Stimulated activated CD4-positive, alpha-beta T cell treated with anti-CD3 and anti-CD28 coated beads, Interleukin-15, amount 100 ng/mL, for 24 hours (primary cell): Measurements from ENCODE around the gene MKRN1.

Experiments
- DNase-seq: peaks from one replicate; pipeline ENCODE4 v3.0.0-alpha.2; 2020

Gene MKRN1

DNA sequence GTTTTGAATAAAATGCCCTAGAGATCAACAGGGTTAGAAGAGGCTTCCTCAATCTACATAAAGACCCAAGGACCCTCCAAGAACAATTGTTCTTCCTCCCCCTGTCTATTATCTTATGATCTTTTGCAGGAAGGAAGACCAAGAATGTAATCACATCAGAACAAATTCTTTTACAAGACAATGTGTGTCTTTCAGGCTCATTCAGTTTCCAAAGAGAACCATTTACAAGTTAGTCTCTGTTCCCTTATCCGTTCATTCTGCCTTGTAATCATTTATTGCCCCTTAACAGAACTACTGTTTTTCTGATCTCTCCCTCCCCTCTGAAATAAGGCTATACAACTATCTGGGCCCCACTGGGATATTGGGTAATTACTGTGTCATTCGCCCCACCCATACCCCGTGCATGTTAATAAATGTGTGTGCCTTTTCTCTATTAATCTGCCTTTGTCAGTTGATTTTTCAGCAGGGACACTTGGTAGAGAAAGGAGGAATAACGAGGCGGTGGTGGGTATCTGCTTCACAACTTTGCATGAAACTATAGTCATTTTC lies 5.7 kb upstream of the MKRN1 start:
- no peak for DNase-seq

DNA sequence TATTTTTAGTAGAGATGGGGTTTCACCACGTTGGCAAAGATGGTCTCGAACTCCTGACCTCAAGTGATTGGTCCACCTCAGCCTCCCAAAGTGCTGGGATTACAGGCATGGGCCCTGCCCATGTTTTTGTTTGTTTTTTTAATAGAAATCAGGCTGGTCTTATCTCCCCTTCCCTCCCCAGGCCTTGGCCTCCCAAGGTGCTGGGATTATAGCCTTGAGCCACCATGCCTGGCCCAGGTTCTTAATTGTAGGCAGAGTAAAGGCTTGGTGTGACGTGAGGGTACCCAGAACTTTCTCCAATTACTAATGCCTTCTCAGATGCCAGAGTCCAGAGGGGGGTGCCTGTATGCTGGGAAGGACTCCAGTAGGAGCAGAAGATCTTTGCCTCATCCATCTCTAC lies 5.2 kb upstream of the MKRN1 start:
- no peak for DNase-seq

DNA sequence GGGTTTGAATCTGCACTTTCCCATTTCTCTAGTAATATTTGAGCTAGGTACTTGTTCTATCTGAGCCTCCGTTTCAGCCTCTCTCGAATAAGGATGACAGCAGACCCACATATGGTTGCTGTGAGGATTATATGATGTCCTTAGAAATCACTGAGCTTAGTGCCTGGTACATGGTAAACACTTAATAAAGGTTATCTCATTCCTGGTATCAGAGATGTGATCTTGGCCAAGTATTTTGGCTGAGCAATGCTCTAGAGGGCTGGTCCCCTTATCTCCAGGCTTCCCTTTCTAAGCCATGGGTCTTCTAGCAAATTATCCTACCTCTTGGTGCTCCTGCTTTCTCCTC lies 407 bp upstream of the MKRN1 start:
- no peak for DNase-seq

DNA sequence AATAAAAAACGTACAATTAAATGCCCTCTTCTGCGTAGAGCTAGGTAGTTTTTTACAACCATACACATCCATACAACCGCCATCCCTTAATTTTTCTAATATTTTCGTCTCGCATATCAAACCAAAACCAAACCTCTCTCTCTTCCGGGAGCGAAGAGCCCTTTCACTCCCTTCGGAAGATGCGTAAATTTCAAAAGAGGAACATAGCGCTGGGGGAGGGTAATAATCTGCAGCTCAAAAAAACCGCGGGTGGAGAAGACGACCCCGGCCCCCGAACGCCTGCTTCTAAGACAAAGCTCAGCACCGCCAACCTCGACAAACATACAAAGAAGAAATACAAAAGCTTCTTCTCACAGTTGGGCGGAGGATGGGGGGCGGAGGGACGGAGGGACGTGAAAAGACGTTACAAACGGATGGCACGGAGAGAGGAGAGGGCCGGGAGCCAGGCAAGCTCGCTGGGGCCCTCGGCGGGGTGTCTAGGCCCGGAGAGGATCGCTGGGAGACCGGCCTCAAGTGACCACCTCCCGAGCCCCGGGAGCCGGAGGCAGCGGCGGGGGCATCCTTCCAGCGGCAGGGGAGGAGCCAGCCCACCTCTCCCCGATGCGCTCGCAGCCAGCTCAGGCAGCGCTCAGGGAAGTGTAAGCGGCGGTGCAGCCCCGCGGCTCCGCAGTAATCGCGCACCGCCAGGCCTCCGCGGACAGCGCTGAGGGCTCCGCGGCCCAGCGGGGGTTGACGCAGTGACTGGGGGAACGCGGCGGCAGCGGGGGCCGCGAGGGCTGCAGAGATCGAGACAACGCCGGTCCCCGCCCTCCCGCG lies 851 bp downstream of the MKRN1 start:
- DNase-seq, result peak; percentile 53

DNA sequence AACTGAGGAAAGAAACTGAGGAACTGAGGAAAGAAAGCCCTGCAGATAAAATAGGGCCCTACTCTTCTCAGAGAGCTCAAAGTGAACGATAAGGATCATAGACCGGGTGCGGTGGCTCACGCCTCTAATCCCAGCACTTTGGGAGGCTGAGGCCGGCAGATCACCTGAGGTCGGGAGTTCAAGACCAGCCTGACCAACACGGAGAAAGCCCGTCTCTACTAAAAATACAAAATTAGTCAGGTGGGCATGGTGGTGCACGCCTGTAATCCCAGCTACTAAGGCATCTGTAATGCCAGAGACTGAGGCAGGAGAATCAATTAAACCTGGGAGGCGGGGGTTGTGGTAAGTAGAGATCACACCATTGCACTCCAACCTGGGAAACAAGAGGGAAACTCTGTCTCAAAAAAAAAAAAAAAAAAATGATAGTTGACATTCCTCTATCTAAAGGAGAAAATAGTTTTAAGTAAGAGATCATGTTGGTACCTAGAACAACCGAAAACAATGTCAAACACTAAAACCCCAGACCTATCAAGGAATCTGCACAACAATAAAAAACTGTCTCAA lies 2.5 kb downstream of the MKRN1 start:
- DNase-seq, result no peak

DNA sequence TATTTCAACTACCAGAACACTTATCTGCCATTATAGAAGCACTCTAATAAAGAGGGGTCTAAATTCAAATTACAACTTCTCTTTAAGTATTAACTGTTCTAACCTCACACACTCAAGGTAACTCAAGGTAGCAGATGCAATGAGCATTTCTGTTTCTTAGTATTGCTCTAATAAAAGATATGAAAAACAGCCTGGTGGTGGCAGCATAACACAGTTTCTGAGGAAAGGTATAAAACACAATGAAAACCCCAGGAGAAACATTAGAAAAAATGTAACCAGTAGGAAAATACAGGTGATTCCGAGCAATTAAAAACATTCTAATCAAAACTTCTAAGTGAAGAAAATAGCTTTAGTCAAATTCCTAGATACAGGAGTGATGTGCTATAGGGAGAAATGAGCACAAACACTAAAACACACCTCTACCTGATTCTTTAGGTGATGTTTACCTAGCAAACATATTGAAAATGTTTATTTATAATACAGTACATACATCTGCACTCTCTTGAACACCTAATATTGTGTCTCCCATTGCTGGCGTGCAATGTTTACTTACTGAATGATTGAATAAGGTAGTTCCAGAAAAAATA lies 3.5 kb downstream of the MKRN1 start:
- peak; percentile 54 for DNase-seq

DNA sequence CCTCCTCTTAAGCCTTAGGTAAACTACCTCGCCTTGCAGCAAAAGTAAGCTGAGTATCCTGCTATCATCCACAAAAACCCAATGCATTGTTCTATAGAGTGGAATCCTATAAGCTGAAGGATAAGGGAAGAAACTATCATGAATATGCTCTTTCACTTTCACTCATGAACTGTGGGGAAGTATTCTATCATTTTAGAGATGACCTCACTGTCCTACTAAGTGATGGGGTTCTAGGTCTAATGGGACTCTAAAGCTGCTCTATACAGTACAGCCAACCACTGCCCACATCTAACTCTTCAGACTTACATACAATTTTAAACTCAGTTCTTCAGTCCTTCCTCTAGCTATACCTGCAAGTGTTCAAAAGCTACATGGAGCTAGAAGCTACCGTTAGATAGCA lies 16.2 kb downstream of the MKRN1 start:
- no peak for DNase-seq

DNA sequence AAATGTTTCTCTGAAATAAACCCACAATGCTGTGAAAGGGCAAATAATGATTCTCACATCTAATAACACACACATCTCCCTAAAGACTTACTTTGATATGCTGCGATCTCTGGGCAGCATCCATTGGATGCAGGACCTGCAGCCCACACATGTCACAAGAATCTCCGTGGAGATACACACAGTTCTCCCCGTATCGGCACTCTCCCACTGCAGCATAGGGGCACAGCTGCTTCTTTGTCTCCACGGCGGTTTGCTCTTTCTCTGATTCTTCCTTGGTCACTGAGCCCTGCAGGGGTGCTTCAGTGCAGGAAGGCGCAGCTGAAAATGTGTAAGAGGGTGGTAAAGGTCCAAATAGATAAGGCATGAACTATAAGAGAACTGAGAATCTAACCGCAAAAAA lies 20.4 kb downstream of the MKRN1 start:
- no peak for DNase-seq

DNA sequence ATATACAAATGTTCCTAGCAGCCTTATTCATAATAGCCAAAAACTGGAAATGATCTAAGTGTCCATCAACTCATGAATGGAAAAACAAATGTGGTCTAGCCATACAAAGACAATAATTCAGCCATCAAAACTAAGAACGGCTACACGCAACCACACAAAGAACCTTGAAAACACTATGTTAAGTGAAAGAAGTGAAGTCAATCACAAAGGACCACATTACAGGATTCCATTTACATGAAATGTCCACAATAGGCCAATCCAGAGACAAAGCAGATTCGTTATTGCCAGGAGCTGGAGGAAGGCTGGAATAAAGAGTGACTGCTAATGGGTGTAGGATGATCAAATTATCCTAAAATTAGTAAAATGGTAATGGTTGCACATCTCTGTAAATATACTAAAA lies 21.1 kb downstream of the MKRN1 start:
- DNase-seq, result no peak

DNA sequence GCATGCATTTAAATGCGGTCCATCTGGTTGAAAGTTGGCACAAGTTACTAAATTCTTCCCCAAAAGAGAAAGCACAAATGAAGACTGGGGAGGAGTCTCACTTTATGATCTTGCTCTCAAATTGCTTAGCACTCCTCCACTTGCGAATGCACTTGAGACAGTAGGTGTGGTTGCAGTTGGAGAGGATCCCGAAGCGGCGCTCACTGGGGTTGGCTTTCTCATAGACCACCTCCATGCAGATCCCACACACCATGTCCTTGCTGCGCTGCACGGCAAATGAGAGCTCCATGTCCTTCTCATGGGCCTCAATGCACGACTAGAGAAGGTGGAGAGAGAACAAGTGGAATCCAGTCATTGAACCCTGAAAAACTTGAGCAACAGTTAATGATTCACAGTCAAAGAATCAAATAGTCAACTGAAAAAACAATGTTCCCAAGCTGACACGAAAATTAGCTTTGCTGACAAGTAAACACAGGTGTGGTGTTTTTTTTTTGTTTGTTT lies 22.7 kb downstream of the MKRN1 start:
- no peak for DNase-seq

DNA sequence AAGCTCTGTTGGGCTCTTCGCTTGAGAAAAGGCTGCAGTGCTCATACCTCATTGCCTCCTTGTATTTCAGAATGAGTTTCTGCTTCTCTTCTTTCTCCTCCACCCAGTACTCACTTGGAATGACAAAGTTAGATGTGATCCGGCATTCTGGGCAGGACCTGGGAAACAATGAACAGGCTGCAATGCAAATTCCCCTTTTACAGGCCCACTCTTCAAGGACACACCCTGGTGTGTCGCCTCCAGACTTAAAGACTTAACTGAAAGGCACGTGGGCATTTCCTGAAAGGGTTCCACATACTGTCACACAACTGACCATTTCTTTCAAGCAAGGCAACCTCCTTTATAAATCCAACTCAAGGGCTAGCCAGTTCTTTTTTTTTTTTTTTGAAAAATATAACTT lies 23.6 kb downstream of the MKRN1 start:
- no peak for DNase-seq

DNA sequence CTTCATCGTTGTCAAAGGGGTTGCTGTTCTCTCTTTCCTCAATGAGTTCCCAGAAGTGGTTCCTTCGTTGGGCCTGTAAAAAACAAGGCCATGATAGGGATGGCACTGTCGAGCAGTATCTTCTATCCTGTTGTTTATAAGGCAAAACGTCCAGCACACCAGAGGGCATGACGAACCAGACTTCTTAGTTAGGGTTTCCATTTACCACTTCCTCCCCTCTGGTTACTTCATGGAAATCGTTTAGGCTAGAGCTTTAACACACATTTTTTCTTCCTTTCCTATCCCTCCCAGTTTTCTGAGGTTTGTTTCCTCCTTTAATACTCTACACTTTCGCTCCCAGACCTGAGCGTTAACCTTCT lies 24.7 kb downstream of the MKRN1 start:
- no peak for DNase-seq

DNA sequence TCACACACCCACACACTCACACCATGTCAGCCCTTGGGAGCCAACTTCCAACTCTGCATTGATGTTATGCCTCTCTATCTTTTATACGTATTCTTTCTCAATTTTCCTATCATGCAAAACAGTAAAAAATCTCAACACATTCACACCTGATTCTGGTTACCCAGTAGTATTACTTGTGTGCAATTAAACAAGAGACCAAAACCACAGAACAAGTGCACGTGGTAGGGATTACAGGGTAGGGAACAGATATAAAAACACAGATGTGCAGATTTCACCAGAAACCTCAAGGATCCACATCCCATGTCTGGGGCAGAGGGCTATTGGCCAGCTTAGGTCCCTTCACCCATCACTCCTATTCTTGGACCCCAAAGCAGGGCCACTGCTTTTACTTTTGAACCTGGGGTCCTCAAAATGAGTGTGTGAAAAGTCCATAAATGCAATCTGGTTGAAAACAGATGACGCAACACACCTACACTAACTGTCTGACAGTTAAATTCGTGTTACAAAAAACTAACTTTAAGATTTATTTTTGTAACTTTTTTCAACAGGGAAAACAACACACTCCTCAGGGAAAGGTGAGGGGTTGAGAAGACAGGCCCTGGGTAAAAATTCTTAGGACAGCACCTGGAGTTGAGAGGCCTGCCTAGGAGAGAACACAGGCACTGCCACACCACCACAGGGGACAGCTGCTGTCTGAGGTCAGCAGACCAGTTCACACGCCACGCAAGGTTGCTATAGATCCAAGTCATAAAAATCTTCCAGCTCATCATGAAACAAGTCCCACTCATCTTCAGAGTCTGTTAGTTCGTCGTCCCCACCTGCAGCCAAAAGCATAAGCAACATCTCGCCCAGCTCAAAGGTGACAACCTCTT lies 25.3 kb downstream of the MKRN1 start:
- peak; percentile 30 for DNase-seq

DNA sequence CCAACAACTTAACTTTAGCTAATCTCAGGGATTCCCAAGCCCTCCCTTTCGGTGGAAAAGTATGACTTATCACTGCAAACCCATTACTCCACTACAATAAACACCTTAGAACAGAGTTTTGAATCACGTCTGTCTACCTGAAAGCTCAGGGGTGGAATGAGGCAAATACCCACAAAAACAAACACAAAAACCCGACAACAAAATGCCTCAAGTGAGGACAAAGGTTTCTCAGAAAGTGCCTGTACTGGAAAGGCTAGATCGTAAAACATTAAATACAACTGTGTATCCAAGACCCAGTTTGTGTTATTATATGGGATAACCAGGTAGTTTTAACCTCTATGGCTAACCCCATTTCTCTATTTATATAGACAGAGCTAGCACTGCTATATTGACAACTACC lies 26.0 kb downstream of the MKRN1 start:
- no peak for DNase-seq

DNA sequence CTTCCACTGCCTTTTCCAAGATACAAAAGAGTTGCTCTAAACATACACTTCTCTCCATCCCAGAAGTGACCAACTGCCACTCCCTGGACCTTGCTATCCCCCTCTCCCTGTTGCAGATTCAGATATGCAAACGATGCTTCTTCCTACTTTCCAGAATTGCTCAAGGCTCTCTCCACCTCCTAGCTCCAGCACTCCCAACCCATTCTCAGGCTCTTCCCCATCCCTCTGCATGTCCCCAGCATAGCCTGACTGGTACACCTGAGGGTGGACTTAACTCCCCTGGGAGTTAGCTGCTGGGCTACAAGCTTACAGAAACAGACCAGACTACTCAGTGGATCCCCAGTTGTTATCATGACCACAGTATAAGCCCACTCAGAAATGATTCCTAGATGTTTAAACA lies 27.6 kb downstream of the MKRN1 start:
- no peak for DNase-seq

DNA sequence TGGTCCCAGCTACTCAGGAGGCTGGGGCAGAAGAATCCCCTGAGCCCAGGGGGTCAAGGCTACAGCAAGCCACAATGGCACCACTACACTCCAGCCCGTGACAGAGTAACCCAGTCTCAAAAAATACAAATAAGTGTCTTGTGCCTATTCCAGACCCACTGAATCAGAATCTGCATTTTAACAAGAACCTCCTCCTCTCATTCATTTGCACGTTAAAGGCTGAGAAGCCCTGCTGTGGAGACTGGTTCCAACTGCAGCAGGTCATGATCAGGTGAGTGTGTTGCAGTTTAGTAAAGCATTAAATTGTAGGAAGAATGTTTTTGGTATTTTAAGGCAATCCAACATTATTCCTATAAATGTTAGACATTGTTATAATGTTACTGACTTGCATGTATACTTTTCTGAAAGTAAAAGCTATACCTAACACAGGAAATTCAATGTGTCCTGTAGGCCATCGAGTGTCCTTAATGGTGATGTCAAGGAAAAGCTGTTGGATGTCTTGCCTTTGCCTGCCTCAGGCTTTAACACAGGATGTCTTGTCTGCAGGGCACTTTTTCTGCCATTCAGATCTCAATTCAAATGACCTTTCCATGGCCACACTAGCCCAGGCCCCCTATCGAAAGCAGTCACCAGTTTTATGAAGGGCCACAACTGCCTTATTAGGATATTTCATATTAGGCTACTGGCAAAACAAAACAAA lies 30.4 kb downstream of the MKRN1 start:
- DNase-seq, result no peak

DNA sequence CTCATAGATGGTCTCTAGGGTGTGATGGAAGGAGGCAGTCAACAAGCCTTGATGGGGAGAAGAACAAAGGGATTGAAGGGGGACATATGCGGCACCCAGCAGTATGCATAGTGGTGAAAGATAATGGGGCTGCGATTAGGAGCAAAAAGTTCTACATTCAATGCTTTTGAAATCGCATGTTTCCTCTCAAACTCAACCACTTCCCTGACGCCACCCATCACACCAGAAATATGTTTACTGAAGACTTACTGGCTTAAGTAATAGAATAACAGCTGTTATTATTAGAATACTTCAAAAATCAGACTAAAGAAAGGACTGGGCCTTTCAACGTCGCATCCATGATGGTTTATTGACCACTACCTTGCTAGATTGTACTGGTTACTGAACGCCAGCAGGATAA lies 31.5 kb downstream of the MKRN1 start:
- no peak for DNase-seq

DNA sequence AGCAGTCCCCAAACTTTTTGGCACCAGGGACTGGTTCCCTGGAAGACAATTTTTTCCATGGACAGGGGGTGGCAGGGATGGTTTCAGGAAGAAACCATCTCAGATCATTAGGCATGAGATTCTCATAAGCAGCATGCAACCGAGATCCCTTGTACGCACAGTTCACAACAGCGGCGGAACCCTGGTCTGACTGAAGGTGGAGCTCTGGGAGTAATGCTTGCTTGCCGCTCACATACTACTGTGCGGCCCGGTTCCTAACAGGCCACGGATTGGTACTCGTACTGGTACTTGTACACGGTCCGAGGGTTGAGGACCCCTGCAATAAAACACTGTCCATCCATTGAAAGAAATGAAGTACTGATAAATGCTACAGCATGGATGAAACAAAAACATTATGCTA lies 32.8 kb downstream of the MKRN1 start:
- DNase-seq, result no peak

DNA sequence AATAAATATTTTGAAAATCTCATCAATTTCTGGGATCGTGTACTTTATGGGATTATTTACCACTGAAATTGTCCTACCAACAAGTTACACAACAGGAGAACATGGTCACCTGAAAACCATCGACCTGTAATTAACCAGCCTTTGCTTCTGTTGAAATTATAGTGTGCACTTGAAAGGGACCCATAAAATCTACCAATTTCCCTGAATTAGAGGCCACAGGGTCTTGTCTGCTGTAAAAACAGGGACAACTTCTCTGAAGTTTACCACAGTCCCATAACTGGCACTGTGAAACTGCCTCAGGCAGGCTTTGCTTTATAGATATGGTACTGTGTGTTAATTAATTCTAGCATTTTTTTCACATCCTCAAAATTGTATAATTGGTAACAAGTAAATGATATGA lies 37.8 kb downstream of the MKRN1 start:
- DNase-seq, result no peak

DNA sequence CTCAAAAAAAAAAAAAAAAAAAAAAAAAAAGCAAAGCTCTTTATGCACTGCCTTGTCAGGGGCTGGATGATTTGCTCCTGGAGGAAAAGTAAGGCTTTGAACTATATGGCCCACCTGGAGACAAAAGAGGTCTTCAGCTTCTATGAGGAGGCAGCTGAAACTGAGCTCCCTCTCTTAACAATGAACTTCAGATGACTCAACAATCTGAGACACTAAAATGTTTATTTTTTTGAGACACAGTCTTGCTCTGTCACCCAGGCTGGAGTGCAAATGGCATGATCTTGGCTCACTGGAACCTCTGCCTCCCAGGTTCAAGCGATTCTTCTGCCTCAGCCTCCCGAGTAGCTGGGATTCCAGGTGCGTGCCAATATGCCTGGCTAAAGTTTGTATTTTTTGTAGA lies 38.7 kb downstream of the MKRN1 start:
- DNase-seq, result no peak

DNA sequence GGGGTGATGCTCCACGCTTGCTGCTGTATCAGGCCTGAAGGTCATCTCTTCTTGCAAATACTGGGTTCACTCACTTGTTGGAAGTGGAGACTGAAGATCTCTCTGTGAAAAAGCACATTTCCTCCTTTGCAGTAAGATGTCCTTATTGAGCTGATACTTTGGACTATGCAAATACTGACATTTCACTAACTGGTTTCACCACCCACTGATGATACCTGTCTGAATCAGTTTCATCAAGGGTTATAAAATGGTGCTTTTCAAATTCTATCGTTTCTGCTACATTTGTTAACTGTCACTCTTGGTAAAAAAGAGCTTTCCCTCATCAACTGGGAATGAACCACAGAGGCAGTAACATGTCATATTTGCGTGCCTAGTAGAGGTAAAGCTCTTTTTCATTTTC lies 39.9 kb downstream of the MKRN1 start:
- no peak for DNase-seq

DNA sequence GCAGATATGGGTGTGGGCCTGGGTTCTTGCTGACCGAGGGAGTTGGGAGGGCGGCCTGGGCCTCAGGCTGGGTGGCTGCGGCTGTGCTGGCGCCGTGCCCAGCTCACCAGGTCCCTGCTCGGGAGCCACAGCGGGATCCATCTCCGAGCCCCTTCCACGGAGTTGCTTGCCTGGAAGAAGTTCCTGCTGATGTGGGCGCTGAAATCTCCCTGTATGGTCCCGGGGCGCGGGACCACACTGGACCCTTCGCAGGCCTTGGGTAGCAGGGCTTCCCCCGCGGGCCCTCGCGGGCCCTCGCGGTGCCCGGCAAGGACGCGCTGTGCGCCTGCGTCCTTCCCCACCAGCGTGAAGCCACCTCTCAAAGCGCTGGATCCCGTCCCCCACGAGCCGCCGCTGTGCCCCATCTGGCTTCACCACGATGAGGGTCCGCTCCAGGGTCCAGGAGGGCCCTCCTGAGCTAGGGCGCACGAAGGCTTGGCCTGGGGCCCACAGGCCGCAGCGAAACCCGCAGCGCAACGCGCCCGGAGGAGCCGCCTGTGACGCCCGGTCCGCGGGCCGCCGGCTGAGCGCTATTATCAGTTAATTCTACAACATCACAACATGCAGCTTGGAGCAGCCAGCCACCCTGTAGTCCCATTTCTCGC lies 43.9 kb downstream of the MKRN1 start:
- no peak for DNase-seq
